UCSD-AML1 (cell line): ENCODE data around the gene KRT8.
A peak's percentile ranks its signal among the peaks of the same experiment; 100 is the strongest.
"Not testable (repeated sequence)": the region's sequence is repeated elsewhere in the genome, so short reads cannot be mapped to it uniquely, and the experiment has no call there.

Source experiments
- DNase-seq: peaks from one replicate; lab custom pipeline; 2025; ENCODE audit not compliant: unreplicated experiment; lab: John Stamatoyannopoulos, UW

Gene KRT8

GRCh38 chr12:52903285-52903854 is 1.5 kb downstream of the KRT8 start:
- DNase-seq = peak; percentile 77

DNA sequence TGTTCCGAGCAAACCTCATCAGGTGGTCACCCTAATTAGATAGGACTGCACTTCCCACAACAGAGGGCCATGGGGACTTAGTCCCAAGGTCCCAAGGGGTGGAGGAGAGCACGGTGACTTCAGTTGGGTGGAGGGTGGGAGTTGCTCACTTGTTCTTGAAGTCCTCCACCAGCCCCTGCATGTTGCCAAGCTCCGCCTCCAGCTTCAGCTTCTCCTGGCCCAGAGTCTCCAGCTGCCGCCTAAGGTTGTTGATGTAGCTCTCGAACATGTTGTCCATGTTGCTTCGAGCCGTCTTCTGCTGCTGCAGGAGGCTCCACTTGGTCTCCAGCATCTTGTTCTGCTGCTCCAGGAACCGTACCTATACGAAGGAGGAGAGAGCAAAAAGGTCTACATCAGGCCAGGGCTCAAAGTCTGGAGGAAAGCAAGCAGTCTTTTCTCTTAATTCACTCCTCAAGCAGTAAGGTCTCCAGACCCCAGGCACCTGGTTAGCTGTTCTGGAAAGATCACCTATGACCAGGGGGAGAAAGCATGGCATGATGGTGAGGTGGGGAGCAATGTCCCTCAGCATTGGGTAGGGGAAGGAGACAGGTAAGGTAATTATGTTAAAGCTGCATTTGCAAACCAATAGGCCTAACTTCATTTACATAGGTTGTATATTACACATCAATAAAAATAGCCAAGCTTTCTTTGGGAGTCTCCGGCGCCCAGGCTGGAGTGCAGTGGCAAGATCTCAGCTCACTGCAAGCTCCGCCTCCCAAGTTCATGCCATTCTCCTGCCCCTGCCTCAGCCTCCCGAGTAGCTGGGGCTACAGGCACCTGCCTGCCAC is 2.9 kb downstream of the KRT8 start:
- no peak for DNase-seq

DNA sequence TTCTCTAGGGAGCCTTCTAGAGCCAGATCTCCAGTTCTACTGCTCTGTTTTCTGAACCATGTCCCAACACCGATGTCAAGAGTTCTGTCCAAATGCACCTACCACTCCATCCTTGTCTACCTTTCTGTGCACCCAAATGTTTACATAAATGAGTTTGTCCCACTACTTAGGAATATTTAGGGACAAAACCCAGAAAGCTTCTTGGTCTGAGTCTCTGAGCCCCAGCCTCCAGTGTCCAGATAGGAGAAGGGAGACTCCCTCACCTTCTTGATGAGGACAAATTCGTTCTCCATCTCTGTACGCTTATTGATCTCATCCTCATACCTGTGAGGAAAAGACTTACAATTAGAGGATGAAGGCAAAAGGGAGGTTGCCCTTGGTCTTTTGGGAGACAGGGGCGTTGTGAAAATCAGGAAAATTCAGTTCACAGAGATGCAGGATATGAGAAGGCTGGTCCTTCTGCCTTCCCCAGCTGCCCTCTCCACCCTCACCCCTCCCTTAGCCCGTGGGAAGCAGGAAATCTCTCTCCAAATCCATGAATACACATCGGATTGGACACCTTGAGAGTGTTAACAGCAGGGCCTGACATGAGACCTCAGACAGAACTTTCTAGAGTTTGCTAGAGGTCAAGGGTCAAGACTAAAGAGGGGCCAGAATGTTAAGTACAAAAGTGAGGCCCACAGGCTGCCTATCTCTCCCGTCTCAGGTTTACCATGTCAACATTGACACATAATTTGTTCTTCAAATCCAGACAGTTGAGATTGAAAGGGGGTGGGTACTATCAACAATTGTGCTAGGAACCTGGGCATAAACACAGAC is 3.8 kb downstream of the KRT8 start:
- no peak for DNase-seq

DNA sequence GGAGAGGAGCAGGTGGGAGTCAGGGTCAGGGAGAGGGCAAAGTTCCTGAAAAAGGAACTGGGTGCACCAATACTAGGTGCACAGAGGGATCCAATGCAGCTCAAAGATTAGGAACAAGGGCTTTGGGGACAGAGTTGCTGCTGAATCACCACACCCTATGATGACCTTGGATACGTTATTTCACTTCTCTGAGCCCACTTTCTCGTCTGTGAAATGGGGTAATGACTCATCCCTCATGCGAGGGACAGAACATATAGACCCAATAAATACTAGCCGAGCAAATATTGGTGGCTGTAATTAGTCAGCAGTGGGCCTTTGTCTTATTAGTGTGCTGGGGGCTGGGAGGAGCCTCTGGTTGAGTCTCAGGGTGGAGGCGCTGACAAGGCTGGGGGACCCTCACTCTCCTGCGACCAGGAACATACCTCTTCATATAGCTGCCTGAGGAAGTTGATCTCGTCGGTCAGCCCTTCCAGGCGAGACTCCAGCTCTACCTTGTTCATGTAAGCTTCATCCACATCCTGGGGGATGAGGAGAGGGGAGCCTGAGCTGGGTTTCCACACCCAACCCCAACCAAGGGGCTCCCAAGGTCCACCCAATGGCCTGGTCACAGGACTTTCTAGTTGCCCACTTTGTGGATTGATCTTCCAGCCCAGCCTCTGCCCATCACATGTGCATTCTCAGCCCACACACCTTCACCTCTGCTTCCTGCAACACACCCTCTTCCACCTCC is 4.5 kb downstream of the KRT8 start:
- no peak for DNase-seq

DNA sequence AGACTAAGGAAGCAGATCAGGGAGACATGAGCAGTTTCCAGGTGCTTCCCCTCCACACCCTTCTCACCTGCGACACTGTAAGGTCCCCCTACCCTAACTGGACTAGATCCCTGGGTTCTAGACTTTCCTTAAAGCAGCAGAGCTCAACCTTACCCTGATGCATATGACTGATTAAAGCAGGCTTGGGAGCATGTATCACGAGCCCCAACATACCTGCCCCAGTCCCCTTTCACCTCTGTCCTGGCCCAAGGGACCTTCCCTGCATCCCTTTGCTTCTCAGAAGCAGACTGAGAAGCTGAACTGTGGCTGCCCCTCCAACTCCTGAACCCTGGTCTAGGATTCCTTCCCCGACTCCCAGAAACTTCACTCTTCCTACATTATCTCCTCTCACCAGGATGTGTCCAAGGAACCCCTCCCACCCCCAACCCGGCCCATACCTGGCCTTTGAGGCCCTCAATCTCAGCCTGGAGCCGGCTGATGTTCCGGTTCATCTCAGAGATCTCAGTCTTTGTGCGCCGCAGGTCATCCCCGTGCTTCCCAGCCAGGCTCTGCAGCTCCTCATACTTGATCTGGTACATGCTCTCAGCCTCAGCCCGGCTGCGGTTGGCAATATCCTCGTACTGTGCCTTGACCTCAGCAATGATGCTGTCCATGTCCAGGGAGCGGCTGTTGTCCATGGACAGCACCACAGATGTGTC is 5.4 kb downstream of the KRT8 start:
- DNase-seq = no peak

DNA sequence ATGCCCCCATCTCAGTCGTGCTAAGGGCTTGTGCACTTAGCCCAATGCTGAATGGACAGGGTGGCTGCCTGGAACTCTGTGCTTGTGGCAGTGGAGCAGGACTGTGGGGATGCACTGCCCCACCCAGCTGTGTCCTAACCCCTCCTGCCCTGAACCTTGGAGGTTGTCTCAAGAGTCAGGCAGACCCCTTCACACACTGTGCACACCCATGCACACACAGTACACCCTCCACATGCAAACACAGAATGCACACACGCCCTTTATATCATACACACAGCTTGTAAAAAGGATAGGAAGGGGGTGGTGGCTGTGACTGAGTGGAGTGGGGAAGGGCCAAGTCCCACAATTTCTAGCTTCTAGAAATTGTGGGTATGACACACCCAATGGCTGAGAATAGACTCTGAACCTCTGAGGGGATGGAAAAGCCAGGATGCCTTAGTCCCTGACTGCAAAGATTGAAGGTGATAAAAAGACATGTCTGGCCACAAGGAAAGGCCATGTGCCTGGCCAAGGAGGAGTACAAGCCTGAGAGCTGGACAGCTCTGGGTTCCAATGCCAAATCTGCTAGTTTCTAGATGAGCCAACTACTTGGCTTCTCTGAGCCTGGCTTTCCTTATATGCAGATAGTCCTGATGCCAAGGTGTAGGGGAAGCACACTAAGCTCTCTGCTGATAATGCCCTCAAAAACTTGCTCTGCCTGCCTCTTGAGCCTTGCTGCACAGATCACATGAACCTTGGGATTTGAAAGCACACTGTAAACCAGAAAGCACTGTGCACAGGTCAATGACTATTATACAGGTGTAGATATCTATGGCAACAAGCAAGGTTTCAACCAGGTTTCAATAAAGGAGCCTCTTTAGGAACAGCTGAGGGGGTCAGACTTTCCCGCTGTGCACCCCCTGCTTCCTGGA is 8.4 kb downstream of the KRT8 start:
- DNase-seq = no peak

GRCh38 chr12:52895726-52896189 is 9.1 kb downstream of the KRT8 start:
- no peak for DNase-seq

GRCh38 chr12:52892974-52893373 is 11.9 kb downstream of the KRT8 start:
- no peak for DNase-seq

- no peak for DNase-seq
These were observed 12.5 kb downstream of the KRT8 start for GRCh38 chr12:52892207-52892852.

- no peak for DNase-seq
These were observed 13.8 kb downstream of the KRT8 start for GRCh38 chr12:52891044-52891443.

DNA sequence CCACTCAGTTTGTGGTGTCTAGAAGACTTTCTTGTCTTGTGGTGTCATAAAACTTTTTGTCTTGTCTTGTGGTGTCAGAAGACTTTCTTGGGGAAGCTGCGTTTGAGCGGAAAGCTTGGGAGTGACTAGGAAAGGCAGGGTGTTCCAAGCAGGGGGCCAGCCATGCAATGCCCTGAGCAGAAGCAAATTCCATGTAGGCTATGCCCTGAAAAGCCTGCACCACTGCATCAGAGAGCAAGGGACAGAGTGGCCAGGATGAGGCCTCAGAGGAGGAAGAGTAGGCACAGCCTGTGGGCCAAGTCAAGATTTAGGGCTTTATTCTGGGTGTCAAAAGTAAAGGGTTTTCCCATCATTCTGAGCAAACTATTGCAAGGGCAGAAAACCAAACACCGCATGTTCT is 14.5 kb downstream of the KRT8 start:
- DNase-seq = no peak

- DNase-seq = peak; percentile 75
These were observed 20.2 kb downstream of the KRT8 start for GRCh38 chr12:52884526-52885293.

DNA sequence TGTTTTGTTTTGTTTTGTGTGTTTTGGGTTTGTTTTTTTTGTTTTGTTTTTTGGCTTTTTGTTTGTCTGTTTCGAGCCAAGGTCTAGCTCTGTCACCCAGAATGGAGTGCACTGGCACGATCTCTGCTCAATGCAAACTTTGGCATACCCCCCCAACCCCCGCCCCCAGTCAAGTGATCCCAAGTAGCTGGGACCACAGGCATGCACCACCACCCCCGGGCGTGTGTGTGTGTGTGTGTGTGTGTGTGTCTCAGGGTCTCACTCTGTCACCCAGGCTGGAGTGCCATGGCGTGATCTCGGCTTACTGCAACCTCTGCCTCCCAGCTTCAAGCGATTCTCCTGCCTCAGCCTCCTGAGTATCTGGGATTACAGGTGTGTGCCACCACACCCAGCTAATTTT is 24.4 kb downstream of the KRT8 start:
- not testable (repeated sequence) for DNase-seq

DNA sequence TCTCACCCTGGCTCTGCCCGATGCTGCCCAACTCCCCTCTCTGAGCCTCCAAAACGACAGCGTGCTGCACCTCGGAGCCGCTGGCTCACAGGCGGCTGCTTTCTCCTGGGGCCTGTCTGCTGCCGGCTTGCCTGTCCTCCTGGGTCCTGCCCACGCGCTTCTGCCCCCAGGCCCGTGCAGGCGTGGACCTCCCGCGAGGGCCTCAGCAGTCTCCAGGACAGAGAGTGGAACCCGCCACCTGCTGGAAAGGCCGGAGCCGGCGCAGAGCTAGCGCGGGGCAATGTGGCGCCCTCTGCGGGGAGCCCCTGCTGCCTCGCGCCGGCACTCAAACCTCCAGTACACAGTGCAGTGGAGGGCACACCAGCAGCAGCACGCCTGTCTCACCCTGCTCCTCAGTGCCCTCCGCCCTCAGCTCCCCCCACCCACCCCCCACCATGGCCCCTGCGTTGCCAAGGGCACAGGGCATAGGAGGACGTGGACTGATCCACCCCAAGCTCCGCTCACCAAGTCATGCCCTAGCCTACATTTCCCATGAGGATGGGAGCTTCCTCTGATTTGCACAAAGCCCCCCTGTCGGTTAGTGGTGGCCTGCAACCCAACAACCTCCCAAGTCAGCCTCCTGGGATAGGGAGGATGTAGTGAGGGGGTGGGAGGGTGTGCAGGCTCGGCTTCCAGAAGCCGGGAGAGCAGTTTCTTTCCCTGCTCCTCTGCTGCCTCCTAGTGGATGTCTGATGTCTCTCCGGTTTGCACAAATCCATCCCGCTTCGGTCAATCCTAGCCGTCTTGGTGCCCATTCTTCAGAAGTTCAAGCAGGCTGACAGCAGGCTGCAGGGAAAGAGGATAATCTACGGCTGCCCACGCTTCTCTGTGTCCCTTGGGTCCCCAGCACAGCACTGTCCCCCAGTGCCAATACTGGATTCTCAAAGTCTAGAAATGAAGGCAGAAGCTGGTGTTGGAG is 25.2 kb downstream of the KRT8 start:
- DNase-seq = peak; percentile 77

GRCh38 chr12:52878507-52879393 is 26.1 kb downstream of the KRT8 start:
- DNase-seq = no peak

DNA sequence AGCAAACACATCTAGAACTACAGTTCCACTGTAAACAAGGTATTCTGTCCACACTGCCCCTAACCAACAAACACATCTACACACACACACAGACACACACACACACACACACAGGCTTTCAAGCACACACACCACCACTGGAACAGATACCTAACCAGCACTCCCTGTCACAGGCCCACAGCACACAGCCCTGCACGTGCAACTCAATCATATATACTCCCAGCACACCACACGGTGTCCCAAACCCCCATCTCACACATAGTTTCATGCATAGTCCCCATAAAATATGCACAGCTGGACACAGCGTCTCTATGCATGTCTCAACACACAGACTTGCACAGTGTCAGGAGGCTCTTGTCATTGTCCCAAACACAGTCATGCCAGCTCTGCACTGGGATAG is 27.6 kb downstream of the KRT8 start:
- no peak for DNase-seq
